ENCODE data around the gene TNNI3.
A peak's percentile ranks its signal among the peaks of the same experiment; 100 is the strongest.
"Not testable (repeated sequence)": the region's sequence is repeated elsewhere in the genome, so short reads cannot be mapped to it uniquely, and the experiment has no call there.

Gene TNNI3

GRCh38 chr19:55113570-55114039 lies 43.9 kb downstream of the TNNI3 start:
- Histone ChIP-seq H3K9me3 (ENCODE audit: control insufficient read depth, low read length) (no peaks in the 10 kb centered on the region), H3K9ac (ENCODE audit: low read length) (peak overlapping the region; percentile 33), H3K27me3 (ENCODE audit: control insufficient read depth, insufficient read depth, low read length) (no peaks in the 10 kb centered on the region), H3K4me3 (ENCODE audit: low read length) (no peak overlapping the region), H3K4me1 (ENCODE audit: control insufficient read depth, insufficient read depth, low read length) (peaks cover 43% of the 10 kb centered on the region), H3K36me3 (ENCODE audit: control insufficient read depth, insufficient read depth, low read length) (no peaks in the 10 kb centered on the region)

- H3K9ac ChIP-seq (ENCODE audit: low read length), result peak overlapping the region; percentile 33
- no peak overlapping the region for H3K4me3 ChIP-seq (ENCODE audit: low read length)
Observed at GRCh38 chr19:55112777-55113569, 44.6 kb downstream of the TNNI3 start.

GRCh38 chr19:55112246-55112776 lies 45.2 kb downstream of the TNNI3 start:
- Histone ChIP-seq H3K4me3 (ENCODE audit: low read length) (no peak overlapping the region), H3K36me3 (ENCODE audit: control insufficient read depth, insufficient read depth, low read length) (no peaks in the 10 kb centered on the region), H3K9me3 (ENCODE audit: control insufficient read depth, low read length) (no peaks in the 10 kb centered on the region), H3K27me3 (ENCODE audit: control insufficient read depth, insufficient read depth, low read length) (no peaks in the 10 kb centered on the region), H3K4me1 (ENCODE audit: control insufficient read depth, insufficient read depth, low read length) (peaks cover 37% of the 10 kb centered on the region), H3K9ac (ENCODE audit: low read length) (peak overlapping the region; percentile 33)

More at GRCh38 chr19:55112777-55113569, 44.6 kb downstream of the TNNI3 start:
- Histone ChIP-seq H3K27me3 (ENCODE audit: control insufficient read depth, insufficient read depth, low read length) (no peaks in the 10 kb centered on the region), H3K36me3 (ENCODE audit: control insufficient read depth, insufficient read depth, low read length) (no peaks in the 10 kb centered on the region), H3K4me1 (ENCODE audit: control insufficient read depth, insufficient read depth, low read length) (peaks cover 37% of the 10 kb centered on the region), H3K9me3 (ENCODE audit: control insufficient read depth, low read length) (no peaks in the 10 kb centered on the region)

GRCh38 chr19:55111238-55111831 lies 46.2 kb downstream of the TNNI3 start:
- Histone ChIP-seq H3K9ac (ENCODE audit: low read length) (no peak overlapping the region), H3K9me3 (ENCODE audit: control insufficient read depth, low read length) (no peaks in the 10 kb centered on the region), H3K4me1 (ENCODE audit: control insufficient read depth, insufficient read depth, low read length) (peaks cover 36% of the 10 kb centered on the region), H3K36me3 (ENCODE audit: control insufficient read depth, insufficient read depth, low read length) (no peaks in the 10 kb centered on the region), H3K27me3 (ENCODE audit: control insufficient read depth, insufficient read depth, low read length) (no peaks in the 10 kb centered on the region), H3K4me3 (ENCODE audit: low read length) (no peak overlapping the region)

- no peaks in the 10 kb centered on the region for H3K9me3 ChIP-seq (ENCODE audit: control insufficient read depth, low read length)
- H3K4me3 ChIP-seq (ENCODE audit: low read length), result no peak overlapping the region
- no peaks in the 10 kb centered on the region for H3K27me3 ChIP-seq (ENCODE audit: control insufficient read depth, insufficient read depth, low read length)
- no peak overlapping the region for H3K9ac ChIP-seq (ENCODE audit: low read length)
- peaks cover 22% of the 10 kb centered on the region for H3K4me1 ChIP-seq (ENCODE audit: control insufficient read depth, insufficient read depth, low read length)
- H3K36me3 ChIP-seq (ENCODE audit: control insufficient read depth, insufficient read depth, low read length), result no peaks in the 10 kb centered on the region
Observed at GRCh38 chr19:55109527-55110291, 47.8 kb downstream of the TNNI3 start.

- H3K36me3 ChIP-seq (ENCODE audit: control insufficient read depth, insufficient read depth, low read length); H3K4me3 ChIP-seq (ENCODE audit: low read length); H3K9ac ChIP-seq (ENCODE audit: low read length); H3K27me3 ChIP-seq (ENCODE audit: control insufficient read depth, insufficient read depth, low read length); H3K4me1 ChIP-seq (ENCODE audit: control insufficient read depth, insufficient read depth, low read length); H3K9me3 ChIP-seq (ENCODE audit: control insufficient read depth, low read length): not testable (repeated sequence)
Observed at GRCh38 chr19:55107252-55107651, 50.3 kb downstream of the TNNI3 start.

- no peaks in the 10 kb centered on the region for H3K36me3 ChIP-seq (ENCODE audit: control insufficient read depth, insufficient read depth, low read length)
- H3K27me3 ChIP-seq (ENCODE audit: control insufficient read depth, insufficient read depth, low read length), result no peaks in the 10 kb centered on the region
- H3K4me1 ChIP-seq (ENCODE audit: control insufficient read depth, insufficient read depth, low read length), result no peaks in the 10 kb centered on the region
Observed at GRCh38 chr19:55106591-55106990, 50.9 kb downstream of the TNNI3 start.

GRCh38 chr19:55105237-55105636 lies 52.3 kb downstream of the TNNI3 start:
- no peak overlapping the region for H3K9ac ChIP-seq (ENCODE audit: low read length)
- H3K27me3 ChIP-seq (ENCODE audit: control insufficient read depth, insufficient read depth, low read length), result no peaks in the 10 kb centered on the region
- no peaks in the 10 kb centered on the region for H3K36me3 ChIP-seq (ENCODE audit: control insufficient read depth, insufficient read depth, low read length)
- H3K4me3 ChIP-seq (ENCODE audit: low read length), result no peak overlapping the region
- H3K4me1 ChIP-seq (ENCODE audit: control insufficient read depth, insufficient read depth, low read length), result no peaks in the 10 kb centered on the region
- no peaks in the 10 kb centered on the region for H3K9me3 ChIP-seq (ENCODE audit: control insufficient read depth, low read length)

More at GRCh38 chr19:55106591-55106990, 50.9 kb downstream of the TNNI3 start:
- Histone ChIP-seq H3K9ac (ENCODE audit: low read length) (no peak overlapping the region), H3K4me3 (ENCODE audit: low read length) (no peak overlapping the region), H3K9me3 (ENCODE audit: control insufficient read depth, low read length) (no peaks in the 10 kb centered on the region)

- peaks cover 12% of the 10 kb centered on the region for H3K36me3 ChIP-seq (ENCODE audit: control insufficient read depth, insufficient read depth, low read length)
- H3K4me1 ChIP-seq (ENCODE audit: control insufficient read depth, insufficient read depth, low read length), result no peaks in the 10 kb centered on the region
- H3K27me3 ChIP-seq (ENCODE audit: control insufficient read depth, insufficient read depth, low read length), result no peaks in the 10 kb centered on the region
- H3K9ac ChIP-seq (ENCODE audit: low read length), result no peak overlapping the region
- no peaks in the 10 kb centered on the region for H3K9me3 ChIP-seq (ENCODE audit: control insufficient read depth, low read length)
- H3K4me3 ChIP-seq (ENCODE audit: low read length), result no peak overlapping the region
Observed at GRCh38 chr19:55103190-55103589, 54.3 kb downstream of the TNNI3 start.
